A673 (cell line): Measurements from ENCODE around the gene PCOLCE2. TPM values are rescaled to one million over a fixed set of nuclear protein-coding genes. Genes with fewer than 3 reads are reported as not detected.

Source experiments
- BruUV-seq: library from RNA; stranded (reverse); fragments of 400-500 nt; replicated peaks from 2 replicates; lab custom pipeline; 2021; lab: Mats Ljungman, UMichigan
- CTCF ChIA-PET: fragments of 300-600 bp; sonication (Branson Sonifier 250); formaldehyde crosslinking; loops from one replicate; lab custom pipeline; 2022; ENCODE audit warnings: antibody characterized with exemption; lab: Charles Lee
- POLR2A ChIA-PET: fragments of 300-600 bp; sonication (Branson Sonifier 250); formaldehyde crosslinking; loops from one replicate; lab custom pipeline; 2022; ENCODE audit warnings: antibody characterized with exemption; ENCODE audit not compliant: low non-redundant PET; lab: Charles Lee
- DNase-seq: peaks from one replicate; pipeline ENCODE4 v3.0.0-alpha.2; 2015; ENCODE audit warnings: low spot score
- H3K27ac ChIP-seq: fragments of 200-600 bp; sonication (generic); 2 replicates; pipeline ENCODE4 v1.5.1; 2016; ENCODE audit warnings: mixed run types, low read depth, mild to moderate bottlenecking, mixed read lengths, antibody characterized with exemption, low read length; ENCODE audit not compliant: poor library complexity, severe bottlenecking
- H3K27me3 ChIP-seq: fragments of 200-600 bp; sonication (generic); replicated peaks from 2 replicates; pipeline ENCODE4 v1.6.1; 2017; ENCODE audit warnings: mixed run types, low read depth, mild to moderate bottlenecking, mixed read lengths, antibody characterized with exemption, low read length; ENCODE audit not compliant: insufficient read depth, poor library complexity
- H3K36me3 ChIP-seq: fragments of 200-600 bp; sonication (generic); 2 replicates; pipeline ENCODE4 v1.6.1; 2016; ENCODE audit warnings: mixed run types, mild to moderate bottlenecking, mixed read lengths, antibody characterized with exemption, low read length; ENCODE audit not compliant: insufficient read depth, poor library complexity, severe bottlenecking
- H3K4me1 ChIP-seq: fragments of 200-600 bp; sonication (generic); 2 replicates; pipeline ENCODE4 v1.6.1; 2017; ENCODE audit warnings: mixed run types, mild to moderate bottlenecking, mixed read lengths, antibody characterized with exemption, low read length; ENCODE audit not compliant: insufficient read depth, poor library complexity, severe bottlenecking
- H3K4me3 ChIP-seq: fragments of 200-600 bp; sonication (generic); 2 replicates; pipeline ENCODE4 v1.5.1; 2016; ENCODE audit warnings: low read depth, mixed run types, mild to moderate bottlenecking, mixed read lengths, low read length; ENCODE audit not compliant: poor library complexity, severe bottlenecking
- H3K9me3 ChIP-seq: fragments of 200-600 bp; sonication (generic); 2 replicates; pipeline ENCODE4 v1.6.1; 2016; ENCODE audit warnings: mixed run types, low read depth, mild to moderate bottlenecking, mixed read lengths, antibody characterized with exemption, low read length; ENCODE audit not compliant: poor library complexity, severe bottlenecking
- CTCF ChIP-seq: fragments of 300-800, 200-600 bp; sonication (generic); conservative IDR thresholded peaks from 2 replicates; pipeline ENCODE4 v1.5.1; 2017; ENCODE audit warnings: low read depth, mild to moderate bottlenecking, antibody characterized with exemption, low read length, moderate library complexity, mixed read lengths
- EZH2 ChIP-seq: fragments of 200-600 bp; sonication (generic); IDR thresholded peaks from 2 replicates; pipeline ENCODE4 v1.6.1; 2017; ENCODE audit warnings: borderline replicate concordance, low read depth, mild to moderate bottlenecking, mixed read lengths, antibody characterized with exemption, low read length; ENCODE audit not compliant: poor library complexity, severe bottlenecking
- intact Hi-C: fragments of 100-400 bp; cut with micrococcal nuclease; formaldehyde crosslinking; loops from one replicate; pipeline ENCODE4 v1.10.0; 2022; ENCODE audit not compliant: unreplicated experiment
- total RNA-seq: library from RNA; stranded (reverse); gene quantifications from 2 replicates; pipeline ENCODE4 v1.2.3, GENCODE V29; 2021

Gene PCOLCE2
- total RNA-seq, 1 experiment from 2014 or later: 6.4 TPM

- ChIA-PET CTCF (no interaction called here), POLR2A (no interaction called here)
- BruUV-seq: no TSS peak
- H3K4me3 ChIP-seq: no peak overlapping the region
- TF ChIP-seq CTCF (no peak), EZH2 (no peak)
- H3K36me3 ChIP-seq: no peaks in the 10 kb centered on the region
- no peaks in the 10 kb centered on the region for H3K9me3 ChIP-seq
- no peak for DNase-seq
- H3K4me1 ChIP-seq: peaks cover 16% of the 10 kb centered on the region
- peaks cover 13% of the 10 kb centered on the region for H3K27me3 ChIP-seq
- intact Hi-C loops: no loop called here
- H3K27ac ChIP-seq: no peak overlapping the region
These were observed 1.7 kb upstream of the PCOLCE2 start for GRCh38 chr3:142890592-142890991.

GRCh38 chr3:142889212-142890014, 530 bp upstream of the PCOLCE2 start:
- ChIA-PET CTCF (no interaction called here), POLR2A (no interaction called here)
- BruUV-seq: no TSS peak
- H3K4me3 ChIP-seq: peak overlapping the region; percentile 61
- no peak for TF ChIP-seq EZH2
- no peak for TF ChIP-seq CTCF
- peaks cover 16% of the 10 kb centered on the region for H3K4me1 ChIP-seq
- DNase-seq: peak; percentile 4
- H3K27me3 ChIP-seq: peaks cover 13% of the 10 kb centered on the region
- H3K36me3 ChIP-seq: no peaks in the 10 kb centered on the region
- no peaks in the 10 kb centered on the region for H3K9me3 ChIP-seq
- intact Hi-C loops: no loop called here
- H3K27ac ChIP-seq: no peak overlapping the region

- POLR2A ChIA-PET: no interaction called here
- Histone ChIP-seq H3K27ac (no peak overlapping the region), H3K27me3 (peaks cover 13% of the 10 kb centered on the region), H3K9me3 (no peaks in the 10 kb centered on the region), H3K36me3 (no peaks in the 10 kb centered on the region), H3K4me1 (peaks cover 16% of the 10 kb centered on the region), H3K4me3 (peak overlapping the region; percentile 61)
- CTCF ChIA-PET: no interaction called here
- peak; percentile 72 for DNase-seq
- intact Hi-C loops: no loop called here
- BruUV-seq: no TSS peak
- TF ChIP-seq EZH2 (no peak), CTCF (no peak)
These were observed 793 bp downstream of the PCOLCE2 start for GRCh38 chr3:142888099-142888480.
